Effector memory CD8-positive, alpha-beta T cell (primary cell): ENCODE results near the gene TRIM37.
"Not testable (repeated sequence)": the region's sequence is repeated elsewhere in the genome, so short reads cannot be mapped to it uniquely, and the experiment has no call there.

ENCODE experiments used
- ATAC-seq: fragments of 150-1000 bp; cut with Tn5 transposase; replicated peaks from 2 replicates; pipeline ENCODE4 v1.10.0; 2021; ENCODE audit warnings: mild to moderate bottlenecking, moderate library complexity
- DNase-seq, 3 experiments: peaks; one replicate each; pipeline ENCODE4 v3.0.0; 2021
- H3K27ac Mint-ChIP-seq, 2 donors: one replicate each; pipeline ENCODE4 v1.8.0; 2022; ENCODE audit warnings: mild to moderate bottlenecking in 2 of 2, mixed read lengths in 2 of 2, moderate library complexity in 2 of 2
- H3K27me3 Mint-ChIP-seq, 2 donors: one replicate each; pipeline ENCODE4 v1.8.0; 2022; ENCODE audit warnings: mixed read lengths in 2 of 2
- H3K36me3 Mint-ChIP-seq: one replicate; pipeline ENCODE4 v1.8.0; 2022; ENCODE audit warnings: mild to moderate bottlenecking, moderate library complexity, mixed read lengths; ENCODE audit not compliant: insufficient read depth
- H3K4me1 Mint-ChIP-seq, 2 donors: one replicate each; pipeline ENCODE4 v1.8.0; 2022; ENCODE audit warnings: low read depth in 2 of 2, mixed read lengths in 2 of 2
- H3K4me3 Mint-ChIP-seq, 2 donors: one replicate each; pipeline ENCODE4 v1.8.0; 2022; ENCODE audit warnings: mild to moderate bottlenecking in 2 of 2, mixed read lengths in 2 of 2, moderate library complexity in 2 of 2
- H3K9me3 Mint-ChIP-seq, 2 donors: one replicate each; pipeline ENCODE4 v1.8.0; 2022; ENCODE audit warnings: mixed read lengths in 2 of 2

The TRIM37 gene

GRCh38 chr17:59097876-59098275, 8.8 kb downstream of the TRIM37 start:
- peaks cover 15% of the 10 kb centered on the region for H3K36me3 Mint-ChIP-seq
- ATAC-seq (no peak), DNase-seq (no peak)
- H3K9me3 Mint-ChIP-seq: no peaks in the 10 kb centered on the region
- peaks cover 14 to 40% of the 10 kb centered on the region in 2 donors for H3K4me1 Mint-ChIP-seq
- no peaks in the 10 kb centered on the region for H3K27me3 Mint-ChIP-seq
- H3K4me3 Mint-ChIP-seq: no peak overlapping the region
- no peak overlapping the region for H3K27ac Mint-ChIP-seq

- DNase-seq (no peak), ATAC-seq (no peak)
- H3K4me1 Mint-ChIP-seq: peaks cover 8 to 23% of the 10 kb centered on the region in 2 donors
- peak overlapping the region in 1 of 2 donors; percentile 57 for H3K27ac Mint-ChIP-seq
- H3K36me3 Mint-ChIP-seq: peaks cover 16% of the 10 kb centered on the region
- H3K27me3 Mint-ChIP-seq: no peaks in the 10 kb centered on the region
- no peaks in the 10 kb centered on the region for H3K9me3 Mint-ChIP-seq
- H3K4me3 Mint-ChIP-seq: no peak overlapping the region
Observed at GRCh38 chr17:59094861-59095530, 11.7 kb downstream of the TRIM37 start.

GRCh38 chr17:59093702-59094231, 12.9 kb downstream of the TRIM37 start:
- Mint-ChIP-seq H3K27ac (no peak overlapping the region), H3K36me3 (peaks cover 20% of the 10 kb centered on the region), H3K4me1 (peaks cover 8 to 21% of the 10 kb centered on the region in 2 donors), H3K27me3 (no peaks in the 10 kb centered on the region), H3K9me3 (no peaks in the 10 kb centered on the region), H3K4me3 (no peak overlapping the region)
- ATAC-seq: no peak
- no peak for DNase-seq

- peaks cover 8 to 21% of the 10 kb centered on the region in 2 donors for H3K4me1 Mint-ChIP-seq
- H3K9me3 Mint-ChIP-seq: no peaks in the 10 kb centered on the region
- ATAC-seq (no peak), DNase-seq (no peak)
- peaks cover 24% of the 10 kb centered on the region for H3K36me3 Mint-ChIP-seq
- H3K27me3 Mint-ChIP-seq: no peaks in the 10 kb centered on the region
- no peak overlapping the region for H3K27ac Mint-ChIP-seq
- no peak overlapping the region for H3K4me3 Mint-ChIP-seq
Observed at GRCh38 chr17:59093145-59093701, 13.5 kb downstream of the TRIM37 start.

- not testable (repeated sequence) for H3K4me3 Mint-ChIP-seq, H3K9me3 Mint-ChIP-seq, DNase-seq, ATAC-seq, H3K27me3 Mint-ChIP-seq, H3K27ac Mint-ChIP-seq
- H3K4me1 Mint-ChIP-seq: peaks cover 7 to 15% of the 10 kb centered on the region in 2 donors
- H3K36me3 Mint-ChIP-seq: peaks cover 28% of the 10 kb centered on the region
Observed at GRCh38 chr17:59090593-59090992, 16.1 kb downstream of the TRIM37 start.

- H3K36me3 Mint-ChIP-seq: peaks cover 42% of the 10 kb centered on the region
- ATAC-seq: no peak
- no peaks in the 10 kb centered on the region for H3K9me3 Mint-ChIP-seq
- no peak for DNase-seq
- no peaks in the 10 kb centered on the region for H3K27me3 Mint-ChIP-seq
- H3K27ac Mint-ChIP-seq: no peak overlapping the region
- H3K4me3 Mint-ChIP-seq: no peak overlapping the region
- peaks cover 0 to 8% of the 10 kb centered on the region in 2 donors for H3K4me1 Mint-ChIP-seq
Observed at GRCh38 chr17:59084154-59084553, 22.5 kb downstream of the TRIM37 start.

- no peaks in the 10 kb centered on the region for H3K4me1 Mint-ChIP-seq
- no peaks in the 10 kb centered on the region for H3K9me3 Mint-ChIP-seq
- H3K4me3 Mint-ChIP-seq: no peak overlapping the region
- ATAC-seq (no peak), DNase-seq (no peak)
- peaks cover 61% of the 10 kb centered on the region for H3K36me3 Mint-ChIP-seq
- H3K27ac Mint-ChIP-seq: no peak overlapping the region
- no peaks in the 10 kb centered on the region for H3K27me3 Mint-ChIP-seq
Observed at GRCh38 chr17:59074494-59074893, 32.2 kb downstream of the TRIM37 start.

GRCh38 chr17:59073972-59074371, 32.7 kb downstream of the TRIM37 start:
- Mint-ChIP-seq H3K27ac (no peak overlapping the region), H3K4me3 (no peak overlapping the region), H3K36me3 (peaks cover 57% of the 10 kb centered on the region), H3K27me3 (no peaks in the 10 kb centered on the region), H3K4me1 (no peaks in the 10 kb centered on the region), H3K9me3 (no peaks in the 10 kb centered on the region)
- ATAC-seq (no peak), DNase-seq (no peak)

GRCh38 chr17:59069856-59070255, 36.8 kb downstream of the TRIM37 start:
- ATAC-seq: no peak
- no peak for DNase-seq
- Mint-ChIP-seq H3K36me3 (peaks cover 36% of the 10 kb centered on the region), H3K4me3 (no peak overlapping the region), H3K4me1 (no peaks in the 10 kb centered on the region), H3K27ac (no peak overlapping the region), H3K27me3 (no peaks in the 10 kb centered on the region), H3K9me3 (no peaks in the 10 kb centered on the region)

GRCh38 chr17:59067756-59068155, 38.9 kb downstream of the TRIM37 start:
- H3K27ac Mint-ChIP-seq: peak overlapping the region in 1 of 2 donors; percentile 13
- no peak for DNase-seq
- no peaks in the 10 kb centered on the region for H3K27me3 Mint-ChIP-seq
- no peak for ATAC-seq
- no peaks in the 10 kb centered on the region for H3K4me1 Mint-ChIP-seq
- H3K4me3 Mint-ChIP-seq: no peak overlapping the region
- H3K36me3 Mint-ChIP-seq: peaks cover 33% of the 10 kb centered on the region
- H3K9me3 Mint-ChIP-seq: no peaks in the 10 kb centered on the region

- H3K4me3 Mint-ChIP-seq: no peak overlapping the region
- H3K27ac Mint-ChIP-seq: peak overlapping the region in 1 of 2 donors; percentile 13
- no peaks in the 10 kb centered on the region for H3K9me3 Mint-ChIP-seq
- H3K36me3 Mint-ChIP-seq: peaks cover 33% of the 10 kb centered on the region
- no peak for DNase-seq
- H3K4me1 Mint-ChIP-seq: no peaks in the 10 kb centered on the region
- no peak for ATAC-seq
- H3K27me3 Mint-ChIP-seq: no peaks in the 10 kb centered on the region
Observed at GRCh38 chr17:59067340-59067739, 39.3 kb downstream of the TRIM37 start.

- H3K4me1 Mint-ChIP-seq: no peaks in the 10 kb centered on the region
- H3K36me3 Mint-ChIP-seq: peaks cover 41% of the 10 kb centered on the region
- no peak for ATAC-seq
- no peak overlapping the region for H3K4me3 Mint-ChIP-seq
- peak overlapping the region in 1 of 2 donors; percentile 51 for H3K27ac Mint-ChIP-seq
- no peaks in the 10 kb centered on the region for H3K9me3 Mint-ChIP-seq
- no peak for DNase-seq
- no peaks in the 10 kb centered on the region for H3K27me3 Mint-ChIP-seq
Observed at GRCh38 chr17:59062509-59062908, 44.2 kb downstream of the TRIM37 start.

GRCh38 chr17:59056857-59057256, 49.8 kb downstream of the TRIM37 start:
- H3K4me3 Mint-ChIP-seq: no peak overlapping the region
- H3K36me3 Mint-ChIP-seq: peaks cover 63% of the 10 kb centered on the region
- ATAC-seq (no peak), DNase-seq (no peak)
- H3K27ac Mint-ChIP-seq: no peak overlapping the region
- no peaks in the 10 kb centered on the region for H3K27me3 Mint-ChIP-seq
- H3K4me1 Mint-ChIP-seq: no peaks in the 10 kb centered on the region
- no peaks in the 10 kb centered on the region for H3K9me3 Mint-ChIP-seq

GRCh38 chr17:59049798-59050197, 56.9 kb downstream of the TRIM37 start:
- Mint-ChIP-seq H3K4me3 (no peak overlapping the region), H3K4me1 (no peaks in the 10 kb centered on the region), H3K27ac (peak overlapping the region in 1 of 2 donors; percentile 78), H3K9me3 (no peaks in the 10 kb centered on the region), H3K36me3 (peaks cover 72% of the 10 kb centered on the region), H3K27me3 (no peaks in the 10 kb centered on the region)
- ATAC-seq (no peak), DNase-seq (no peak)
